GM15510 (cell line): ENCODE data around the gene NOL8.

Source experiments
- POLR2A ChIP-seq: IDR thresholded peaks from 3 replicates; pipeline ENCODE4 v1.6.1; 2011; ENCODE audit warnings: borderline replicate concordance; ENCODE audit not compliant: insufficient read length; ENCODE audit errors: extremely low read depth

NOL8 gene

GRCh38 chr9:92257327-92257726, 67.8 kb downstream of the NOL8 start:
- no peak for TF ChIP-seq POLR2A

GRCh38 chr9:92254381-92255337, 70.5 kb downstream of the NOL8 start:
- TF ChIP-seq POLR2A: no peak

DNA sequence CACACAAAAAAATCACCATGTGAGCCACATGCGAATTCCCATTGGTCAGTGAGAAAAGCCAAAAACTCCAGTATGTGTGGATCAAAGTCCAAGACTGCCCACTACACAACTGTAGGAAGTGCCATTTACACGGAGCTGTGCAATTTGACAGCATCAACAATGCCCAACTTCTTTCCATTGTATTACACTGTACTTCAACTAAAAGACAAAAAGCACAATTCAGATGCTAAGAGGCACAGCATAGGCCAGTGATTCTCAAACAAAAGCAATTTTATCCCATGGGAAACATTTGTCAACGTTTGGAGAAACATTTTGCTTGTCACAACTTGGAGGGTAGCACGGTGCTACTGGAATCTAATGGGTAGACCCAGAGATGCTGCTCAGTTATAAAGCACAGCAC, 71.5 kb downstream of the NOL8 start:
- TF ChIP-seq POLR2A: no peak

DNA sequence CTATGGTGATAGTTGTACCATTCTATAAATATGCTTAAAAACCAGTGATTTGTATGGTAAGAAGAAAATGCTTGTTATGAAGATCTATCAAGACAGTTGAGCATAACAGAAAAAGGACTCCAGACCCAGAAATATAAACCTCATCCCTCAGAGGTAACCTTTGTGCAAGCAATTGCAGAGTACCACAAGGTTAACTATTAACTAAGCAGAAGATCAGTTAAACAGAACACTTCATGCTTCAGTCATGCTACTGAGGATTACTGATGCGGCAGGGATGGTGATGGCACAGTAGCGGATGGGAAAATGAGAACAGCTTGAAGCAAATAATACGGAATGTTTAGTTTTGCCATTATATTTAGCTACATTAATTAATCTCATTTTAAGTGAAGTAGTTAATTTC, 77.2 kb downstream of the NOL8 start:
- no peak for TF ChIP-seq POLR2A
